Suprapubic skin (tissue), 4 donors: Measurements from ENCODE around the gene C12orf42. TPM values are rescaled to one million over a fixed set of nuclear protein-coding genes. Genes with fewer than 3 reads are reported as not detected.

Experiments used
- DNase-seq, 2 donors: peaks; one replicate each; pipeline ENCODE4 v3.0.0-alpha.2; 2019; ENCODE audit warnings: low spot score in 2 of 2
- H3K27ac ChIP-seq: fragments of 200-600 bp; sonication (generic); one replicate; pipeline ENCODE4 v1.5.1; 2019
- H3K27me3 ChIP-seq: fragments of 200-600 bp; sonication (generic); one replicate; pipeline ENCODE4 v1.5.1; 2019
- H3K36me3 ChIP-seq: fragments of 200-600 bp; sonication (generic); one replicate; pipeline ENCODE4 v1.5.1; 2019
- H3K4me1 ChIP-seq: fragments of 200-600 bp; sonication (generic); one replicate; pipeline ENCODE4 v1.5.1; 2019
- H3K4me3 ChIP-seq: fragments of 200-600 bp; sonication (generic); one replicate; pipeline ENCODE4 v1.5.1; 2019; ENCODE audit warnings: mild to moderate bottlenecking
- H3K9me3 ChIP-seq: fragments of 200-600 bp; sonication (generic); one replicate; pipeline ENCODE4 v1.5.1; 2019
- EP300 ChIP-seq: sonication (generic); formaldehyde crosslinking; IDR thresholded peaks from one replicate; pipeline ENCODE4 v1.6.1; 2017; ENCODE audit warnings: antibody characterized with exemption
- POLR2A ChIP-seq, 2 donors: fragments of 450-650 bp; IDR thresholded peaks; one replicate each; pipeline ENCODE4 v1.6.1; 2017; ENCODE audit warnings: antibody characterized with exemption in 2 of 2, mild to moderate bottlenecking in 2 of 2, moderate library complexity in 2 of 2
- POLR2AphosphoS5 ChIP-seq, 3 donors: sonication (generic); formaldehyde crosslinking; IDR thresholded peaks; one replicate each; pipeline ENCODE4 v1.6.1; 2017; ENCODE audit warnings: antibody characterized with exemption in 3 of 3
- WGBS: methylation state at CpG from one replicate; pipeline ENCODE4 v1.1.5; 2018; 5-methylcytosine and 5-hydroxymethylcytosine counted together
- total RNA-seq, 4 donors: library from RNA; depleted of rRNA; stranded (reverse); fragments of >200 nt; gene quantifications; one replicate each; pipeline ENCODE4 v1.1.0, GENCODE V29; 2016
- TF ChIP-seq, protein P1 (sequence below), 2 donors: fragments of 200-600 bp in 1 of 2; fragments of 450-650 bp in 1 of 2; sonication (generic) in 1 of 2; IDR thresholded peaks; one replicate each; pipeline ENCODE4 v1.5.1; 2016 to 2019; ENCODE audit warnings: antibody characterized with exemption in 2 of 2, mild to moderate bottlenecking in 1 of 2, moderate library complexity in 1 of 2

C12orf42 gene
- total RNA-seq, 4 donors from 2014 or later = not detected

DNA sequence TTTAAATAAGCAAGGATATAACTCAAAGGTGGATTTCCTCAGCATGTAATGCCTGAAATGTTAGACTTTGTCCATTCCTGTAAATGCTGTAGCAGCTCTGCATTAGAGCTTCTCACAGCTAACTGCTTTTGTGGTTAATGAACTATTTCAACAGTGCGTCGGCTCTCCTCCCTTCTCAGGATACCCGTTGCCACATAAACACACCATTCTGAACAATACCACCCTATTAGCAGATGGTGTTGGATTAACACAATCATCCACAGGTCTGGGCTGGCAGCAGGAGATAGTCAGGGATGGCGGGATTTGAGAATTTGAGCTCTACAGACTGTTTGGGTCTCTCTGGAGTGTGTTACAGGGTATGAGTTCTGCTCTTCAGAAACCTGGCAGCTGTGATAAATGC lies 33.5 kb upstream of the C12orf42 start:
- TF ChIP-seq EP300 = no peak
- no peak for TF ChIP-seq POLR2AphosphoS5 (IDR thresholded peaks at IDR 0.05)
- no peak for TF ChIP-seq POLR2A (IDR thresholded peaks at IDR 0.05)
- TF ChIP-seq, protein P1, sequence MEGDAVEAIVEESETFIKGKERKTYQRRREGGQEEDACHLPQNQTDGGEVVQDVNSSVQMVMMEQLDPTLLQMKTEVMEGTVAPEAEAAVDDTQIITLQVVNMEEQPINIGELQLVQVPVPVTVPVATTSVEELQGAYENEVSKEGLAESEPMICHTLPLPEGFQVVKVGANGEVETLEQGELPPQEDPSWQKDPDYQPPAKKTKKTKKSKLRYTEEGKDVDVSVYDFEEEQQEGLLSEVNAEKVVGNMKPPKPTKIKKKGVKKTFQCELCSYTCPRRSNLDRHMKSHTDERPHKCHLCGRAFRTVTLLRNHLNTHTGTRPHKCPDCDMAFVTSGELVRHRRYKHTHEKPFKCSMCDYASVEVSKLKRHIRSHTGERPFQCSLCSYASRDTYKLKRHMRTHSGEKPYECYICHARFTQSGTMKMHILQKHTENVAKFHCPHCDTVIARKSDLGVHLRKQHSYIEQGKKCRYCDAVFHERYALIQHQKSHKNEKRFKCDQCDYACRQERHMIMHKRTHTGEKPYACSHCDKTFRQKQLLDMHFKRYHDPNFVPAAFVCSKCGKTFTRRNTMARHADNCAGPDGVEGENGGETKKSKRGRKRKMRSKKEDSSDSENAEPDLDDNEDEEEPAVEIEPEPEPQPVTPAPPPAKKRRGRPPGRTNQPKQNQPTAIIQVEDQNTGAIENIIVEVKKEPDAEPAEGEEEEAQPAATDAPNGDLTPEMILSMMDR (IDR thresholded peaks at IDR 0.05) = no peak
- 61% methylated on average over 4 of the region's 4 CpGs for WGBS
- no peak for DNase-seq
- peaks cover 5% of the 10 kb centered on the region for H3K27me3 ChIP-seq
- H3K27ac ChIP-seq = no peak overlapping the region
- no peak overlapping the region for H3K4me3 ChIP-seq
- H3K36me3 ChIP-seq = no peaks in the 10 kb centered on the region
- H3K9me3 ChIP-seq = no peaks in the 10 kb centered on the region
- H3K4me1 ChIP-seq = peaks cover 7% of the 10 kb centered on the region

DNA sequence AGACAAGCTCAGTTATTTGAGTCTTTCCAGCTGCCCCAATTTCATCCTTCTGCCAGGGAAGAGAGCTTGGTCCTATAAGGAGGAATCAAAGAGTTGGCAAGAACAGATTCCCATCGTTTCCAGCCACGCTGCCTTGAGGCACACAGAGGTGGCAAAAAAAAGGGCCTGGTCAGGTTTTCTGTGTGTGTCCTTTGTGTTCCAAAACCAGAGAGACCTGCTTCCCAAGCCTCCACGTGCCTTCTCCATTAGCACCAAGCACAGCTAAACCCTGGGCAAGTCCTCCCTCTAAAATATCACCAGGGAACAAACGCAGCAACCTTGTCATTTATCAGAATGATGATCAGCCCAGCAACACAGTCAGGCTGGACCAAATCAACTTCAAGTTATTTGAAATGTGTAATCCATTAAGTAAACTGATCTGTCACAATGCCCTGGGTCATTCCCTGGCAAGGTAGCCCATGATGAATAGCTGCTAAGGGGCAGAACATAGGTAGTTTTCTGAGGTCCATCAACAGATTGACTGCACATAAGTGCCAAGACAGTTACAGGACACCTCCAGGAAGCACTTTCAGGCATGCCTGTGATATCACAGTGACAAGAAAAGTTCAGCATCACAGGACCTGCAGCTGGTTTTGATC lies 28.6 kb upstream of the C12orf42 start:
- no peaks in the 10 kb centered on the region for H3K27me3 ChIP-seq
- no peak for TF ChIP-seq POLR2AphosphoS5 (IDR thresholded peaks at IDR 0.05)
- TF ChIP-seq, protein P1 (IDR thresholded peaks at IDR 0.05) = no peak
- TF ChIP-seq POLR2A (IDR thresholded peaks at IDR 0.05) = no peak
- no peak for TF ChIP-seq EP300
- H3K4me1 ChIP-seq = no peaks in the 10 kb centered on the region
- no peak overlapping the region for H3K27ac ChIP-seq
- 27% methylated on average over 4 of the region's 4 CpGs for WGBS
- no peaks in the 10 kb centered on the region for H3K36me3 ChIP-seq
- no peak for DNase-seq
- H3K4me3 ChIP-seq = no peak overlapping the region
- H3K9me3 ChIP-seq = no peaks in the 10 kb centered on the region

DNA sequence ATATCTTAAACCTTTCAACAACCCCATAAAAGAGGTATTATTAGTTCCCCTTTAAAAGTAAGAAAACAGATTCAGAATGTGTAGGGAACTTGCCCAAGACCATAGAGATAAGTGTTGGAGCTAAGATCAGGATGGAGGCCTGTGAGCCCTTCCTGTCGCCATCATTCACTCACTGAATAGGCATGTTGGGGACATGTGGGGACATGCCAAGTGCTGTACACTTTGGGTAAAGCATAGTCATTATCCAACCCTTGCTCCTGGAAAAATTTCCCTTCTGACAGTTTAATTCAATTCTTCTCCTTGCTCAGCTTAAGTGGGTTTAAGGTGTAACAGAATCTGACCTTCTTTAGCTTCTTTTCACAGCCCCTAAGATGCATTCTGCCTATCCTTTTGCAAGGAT lies 28.0 kb upstream of the C12orf42 start:
- DNase-seq = no peak
- WGBS = 41% methylated on average over 1 of the region's 1 CpG
- no peak for TF ChIP-seq POLR2AphosphoS5 (IDR thresholded peaks at IDR 0.05)
- no peak for TF ChIP-seq EP300
- no peak for TF ChIP-seq POLR2A (IDR thresholded peaks at IDR 0.05)
- TF ChIP-seq, protein P1 (IDR thresholded peaks at IDR 0.05) = no peak
- Histone ChIP-seq H3K9me3 (no peaks in the 10 kb centered on the region), H3K27me3 (no peaks in the 10 kb centered on the region), H3K36me3 (no peaks in the 10 kb centered on the region), H3K4me1 (no peaks in the 10 kb centered on the region), H3K4me3 (no peak overlapping the region), H3K27ac (no peak overlapping the region)

DNA sequence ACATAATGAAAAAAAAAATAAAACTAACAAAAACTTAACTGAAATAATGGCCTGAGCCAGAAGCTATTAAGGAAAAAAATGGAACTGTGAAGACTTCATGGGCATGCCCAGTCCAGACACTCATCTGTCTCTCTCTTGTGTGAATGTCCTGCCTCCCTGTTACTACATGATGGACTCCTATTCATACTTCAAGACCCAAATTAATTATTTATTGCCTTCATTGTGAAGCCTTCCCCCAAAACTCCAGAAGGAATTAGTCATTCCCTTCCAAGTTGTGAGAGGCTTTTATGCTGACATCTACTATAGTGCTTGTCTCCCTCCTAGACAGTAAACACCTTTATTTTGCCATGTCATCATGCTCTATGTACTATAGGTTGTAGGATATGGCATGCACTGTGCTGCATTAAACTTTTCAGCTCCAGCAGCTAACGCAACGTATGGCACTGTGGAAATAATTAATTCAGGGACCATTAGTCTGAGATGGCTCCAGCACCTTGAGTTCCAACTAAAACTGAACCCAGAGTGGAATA lies 25.0 kb upstream of the C12orf42 start:
- Histone ChIP-seq H3K4me1 (no peaks in the 10 kb centered on the region), H3K9me3 (no peaks in the 10 kb centered on the region), H3K27ac (no peak overlapping the region), H3K36me3 (no peaks in the 10 kb centered on the region), H3K4me3 (no peak overlapping the region), H3K27me3 (no peaks in the 10 kb centered on the region)
- DNase-seq = no peak
- 89% methylated on average over 2 of the region's 2 CpGs for WGBS
- TF ChIP-seq, protein P1 (IDR thresholded peaks at IDR 0.05) = no peak
- TF ChIP-seq EP300 = no peak
- TF ChIP-seq POLR2A (IDR thresholded peaks at IDR 0.05) = no peak
- no peak for TF ChIP-seq POLR2AphosphoS5 (IDR thresholded peaks at IDR 0.05)

DNA sequence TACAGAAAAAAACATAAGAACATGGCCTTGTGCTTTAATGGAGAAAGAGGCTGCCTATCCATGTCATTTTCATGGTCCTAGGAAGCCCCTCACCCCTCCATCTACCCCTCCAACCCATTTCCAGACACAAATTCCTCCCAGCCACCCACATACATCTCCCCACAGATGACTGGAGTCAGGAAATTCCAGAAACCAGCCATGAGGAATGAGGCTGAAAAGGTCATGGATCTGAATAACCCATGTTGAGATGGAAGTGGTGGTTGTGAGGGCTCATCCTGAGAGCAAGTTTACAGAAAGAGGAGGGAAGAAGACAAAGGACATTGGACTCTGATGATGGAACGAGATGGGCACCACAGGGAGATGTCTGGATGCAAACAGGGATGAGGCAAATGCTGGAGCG lies 23.9 kb upstream of the C12orf42 start:
- WGBS = 77% methylated on average over 2 of the region's 2 CpGs
- TF ChIP-seq EP300 = no peak
- TF ChIP-seq, protein P1 (IDR thresholded peaks at IDR 0.05) = no peak
- no peak for TF ChIP-seq POLR2A (IDR thresholded peaks at IDR 0.05)
- no peak for TF ChIP-seq POLR2AphosphoS5 (IDR thresholded peaks at IDR 0.05)
- Histone ChIP-seq H3K4me3 (no peak overlapping the region), H3K27ac (no peak overlapping the region), H3K4me1 (no peaks in the 10 kb centered on the region), H3K27me3 (no peaks in the 10 kb centered on the region), H3K9me3 (no peaks in the 10 kb centered on the region), H3K36me3 (no peaks in the 10 kb centered on the region)
- no peak for DNase-seq
